HEK293 (cell line): ENCODE data around the gene CACTIN.

Source experiments
- CTCF ChIA-PET: fragments of 350-600 bp; formaldehyde crosslinking; extraction: SDS; loops from one replicate; lab custom pipeline; 2021; ENCODE audit warnings: antibody characterized with exemption; lab: Yijun Ruan, JAX
- POLR2A ChIA-PET: fragments of 300-600 bp; formaldehyde crosslinking; extraction: SDS; loops from one replicate; lab custom pipeline; 2020; ENCODE audit warnings: antibody characterized with exemption, inconsistent platforms; lab: Yijun Ruan, JAX
- H3K27ac ChIP-seq: fragments of 200-500 bp; sonication (Bioruptor generic); 2 replicates; pipeline ENCODE4 v1.5.1; 2014; ENCODE audit warnings: low read depth, low read length, control low read depth, inconsistent platforms; ENCODE audit errors: extremely low read depth
- H3K36me3 ChIP-seq, 2 experiments: fragments of 200-500 bp in 1 of 2; sonication (Bioruptor generic) in 1 of 2; 1 replicate in 1 of 2; 2 replicates in 1 of 2; pipeline ENCODE4 v1.5.1; 2014 to 2017; ENCODE audit warnings: inconsistent platforms in 2 of 2, low read length in 2 of 2; ENCODE audit not compliant: control insufficient read depth in 2 of 2, insufficient read depth in 1 of 2
- H3K4me1 ChIP-seq: fragments of 200-500 bp; sonication (Bioruptor generic); 2 replicates; pipeline ENCODE4 v1.5.1; 2014; ENCODE audit warnings: mild to moderate bottlenecking, low read length, inconsistent platforms; ENCODE audit not compliant: control insufficient read depth, insufficient read depth
- H3K4me3 ChIP-seq: 2 replicates; pipeline ENCODE4 v1.5.1; 2011; ENCODE audit warnings: low read depth, mild to moderate bottlenecking, control low read depth, low read length, moderate library complexity
- H3K9me3 ChIP-seq: fragments of 200-500 bp; sonication (Bioruptor generic); 2 replicates; pipeline ENCODE4 v1.5.1; 2014; ENCODE audit warnings: low read depth, low read length, inconsistent platforms; ENCODE audit not compliant: control insufficient read depth, insufficient read depth
- FEZF1 ChIP-seq: fragments of 450-650 bp; formaldehyde crosslinking; IDR thresholded peaks from 2 replicates; pipeline ENCODE4 v1.5.1; 2016; ENCODE audit warnings: missing biosample characterization, missing genetic modification characterization
- GLIS2 ChIP-seq: fragments of 450-650 bp; formaldehyde crosslinking; IDR thresholded peaks from 2 replicates; pipeline ENCODE4 v1.5.1; 2016; ENCODE audit warnings: missing biosample characterization, missing genetic modification characterization
- HIC1 ChIP-seq: fragments of 450-650 bp; formaldehyde crosslinking; IDR thresholded peaks from 2 replicates; pipeline ENCODE4 v1.5.1; 2016; ENCODE audit warnings: missing biosample characterization, missing genetic modification characterization
- HOXC10 ChIP-seq: sonication (generic); formaldehyde crosslinking; IDR thresholded peaks from 2 replicates; pipeline ENCODE4 v1.8.1; 2023; ENCODE audit warnings: mild to moderate bottlenecking, missing genetic modification reagents
- ZBTB20 ChIP-seq: fragments of 450-650 bp; formaldehyde crosslinking; IDR thresholded peaks from 2 replicates; pipeline ENCODE4 v1.5.1; 2016; ENCODE audit warnings: missing biosample characterization, missing genetic modification characterization
- ZBTB21 ChIP-seq: fragments of 450-650 bp; formaldehyde crosslinking; IDR thresholded peaks from 2 replicates; pipeline ENCODE4 v1.5.1; 2017; ENCODE audit warnings: missing biosample characterization, missing genetic modification characterization
- ZFP3 ChIP-seq: fragments of 450-650 bp; formaldehyde crosslinking; IDR thresholded peaks from 2 replicates; pipeline ENCODE4 v1.5.1; 2016; ENCODE audit warnings: low read depth, missing biosample characterization, missing genetic modification characterization
- ZNF112 ChIP-seq: fragments of 450-650 bp; formaldehyde crosslinking; IDR thresholded peaks from 2 replicates; pipeline ENCODE4 v1.5.0; 2017; ENCODE audit warnings: missing biosample characterization, missing genetic modification characterization
- ZNF140 ChIP-seq: fragments of 450-650 bp; formaldehyde crosslinking; IDR thresholded peaks from 2 replicates; pipeline ENCODE4 v1.5.1; 2016; ENCODE audit warnings: missing biosample characterization, missing genetic modification characterization
- ZNF354C ChIP-seq: fragments of 450-650 bp; formaldehyde crosslinking; IDR thresholded peaks from 2 replicates; pipeline ENCODE4 v1.5.1; 2016; ENCODE audit warnings: missing biosample characterization, missing genetic modification characterization, low read depth, borderline replicate concordance
- ZNF404 ChIP-seq: fragments of 450-650 bp; formaldehyde crosslinking; IDR thresholded peaks from 2 replicates; pipeline ENCODE4 v1.5.1; 2017; ENCODE audit warnings: missing biosample characterization, missing genetic modification characterization
- ZNF449 ChIP-seq: fragments of 450-650 bp; formaldehyde crosslinking; IDR thresholded peaks from 2 replicates; pipeline ENCODE4 v1.5.1; 2017; ENCODE audit warnings: missing biosample characterization, mild to moderate bottlenecking, missing genetic modification characterization, moderate library complexity
- ZNF510 ChIP-seq: fragments of 450-650 bp; formaldehyde crosslinking; IDR thresholded peaks from 2 replicates; pipeline ENCODE4 v1.5.1; 2018; ENCODE audit warnings: mild to moderate bottlenecking, missing genetic modification characterization, missing biosample characterization; ENCODE audit not compliant: insufficient replicate concordance
- ZNF610 ChIP-seq: fragments of 450-650 bp; formaldehyde crosslinking; IDR thresholded peaks from 2 replicates; pipeline ENCODE4 v1.5.1; 2016; ENCODE audit warnings: missing biosample characterization, missing genetic modification characterization, borderline replicate concordance
- ZNF664 ChIP-seq: fragments of 450-650 bp; formaldehyde crosslinking; IDR thresholded peaks from 2 replicates; pipeline ENCODE4 v1.5.1; 2016; ENCODE audit warnings: missing biosample characterization, missing genetic modification characterization
- ZNF768 ChIP-seq: fragments of 450-650 bp; formaldehyde crosslinking; IDR thresholded peaks from 2 replicates; pipeline ENCODE4 v1.5.1; 2018; ENCODE audit warnings: missing biosample characterization, mild to moderate bottlenecking, missing genetic modification characterization
- ZSCAN18 ChIP-seq: fragments of 450-650 bp; formaldehyde crosslinking; IDR thresholded peaks from 2 replicates; pipeline ENCODE4 v1.5.1; 2016; ENCODE audit warnings: missing biosample characterization, missing genetic modification characterization
- TF ChIP-seq, protein P1 (sequence below): fragments of 450-650 bp; formaldehyde crosslinking; IDR thresholded peaks from 2 replicates; pipeline ENCODE4 v1.5.1; 2016; ENCODE audit warnings: missing biosample characterization, missing genetic modification characterization

Gene CACTIN

DNA sequence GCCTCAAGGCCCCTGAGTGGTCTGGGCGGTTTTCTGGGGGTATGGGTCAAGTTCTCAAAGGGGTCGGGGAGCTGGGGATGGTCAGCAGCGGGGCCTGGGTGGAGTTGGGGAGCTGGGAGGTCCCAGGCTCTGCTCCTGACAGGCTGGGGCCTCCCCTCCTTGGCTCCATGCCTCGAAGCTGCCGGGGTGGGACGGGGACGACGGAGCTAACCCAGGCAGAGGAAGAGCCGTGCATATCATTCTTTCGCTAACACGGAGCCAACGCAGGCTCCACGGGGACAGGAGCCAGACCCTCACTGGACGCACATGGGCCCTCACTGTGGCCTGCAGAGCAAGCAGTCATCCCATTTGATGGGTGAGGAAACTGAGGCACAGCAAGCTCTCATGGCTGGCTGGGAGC lies 25.8 kb upstream of the CACTIN start (continued):
- TF ChIP-seq, protein P1, sequence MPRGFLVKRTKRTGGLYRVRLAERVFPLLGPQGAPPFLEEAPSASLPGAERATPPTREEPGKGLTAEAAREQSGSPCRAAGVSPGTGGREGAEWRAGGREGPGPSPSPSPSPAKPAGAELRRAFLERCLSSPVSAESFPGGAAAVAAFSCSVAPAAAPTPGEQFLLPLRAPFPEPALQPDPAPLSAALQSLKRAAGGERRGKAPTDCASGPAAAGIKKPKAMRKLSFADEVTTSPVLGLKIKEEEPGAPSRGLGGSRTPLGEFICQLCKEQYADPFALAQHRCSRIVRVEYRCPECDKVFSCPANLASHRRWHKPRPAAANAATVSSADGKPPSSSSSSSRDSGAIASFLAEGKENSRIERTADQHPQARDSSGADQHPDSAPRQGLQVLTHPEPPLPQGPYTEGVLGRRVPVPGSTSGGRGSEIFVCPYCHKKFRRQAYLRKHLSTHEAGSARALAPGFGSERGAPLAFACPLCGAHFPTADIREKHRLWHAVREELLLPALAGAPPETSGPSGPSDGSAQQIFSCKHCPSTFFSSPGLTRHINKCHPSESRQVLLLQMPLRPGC = no peak

DNA sequence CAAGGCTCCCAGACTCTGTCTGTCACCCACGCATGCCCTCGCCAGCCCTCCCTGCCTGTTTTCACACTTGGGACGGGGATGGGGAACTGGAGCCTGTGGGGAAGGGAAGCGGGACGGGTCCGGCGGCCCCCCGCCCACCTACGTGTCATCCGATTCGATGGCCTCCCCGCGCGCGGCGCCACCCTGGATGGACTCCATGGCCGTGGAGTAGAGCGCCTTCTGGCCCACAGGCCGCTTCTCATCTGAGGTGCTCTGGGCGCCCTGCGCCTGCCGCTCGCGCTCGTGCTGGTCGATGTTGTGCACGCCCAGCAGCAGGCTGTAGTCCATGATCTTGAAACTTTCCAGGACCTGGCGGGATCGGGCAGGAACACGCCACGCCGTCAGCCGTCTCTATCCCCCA lies 25.1 kb upstream of the CACTIN start:
- no peak overlapping the region for H3K27ac ChIP-seq
- ChIA-PET POLR2A (no interaction called here), CTCF (no interaction called here)
- H3K4me3 ChIP-seq = no peak overlapping the region
- no peaks in the 10 kb centered on the region for H3K4me1 ChIP-seq
- no peaks in the 10 kb centered on the region for H3K9me3 ChIP-seq
- TF ChIP-seq ZNF140 = no peak
- no peak for TF ChIP-seq ZNF664
- TF ChIP-seq, protein P1 = no peak
- no peak for TF ChIP-seq ZNF449 (tag by site-specific recombination)
- TF ChIP-seq ZBTB21 = no peak
- no peak for TF ChIP-seq ZNF354C (tag by site-specific recombination)
- no peak for TF ChIP-seq ZNF404
- no peak for TF ChIP-seq HOXC10 (CRISPR knock-in tag)
- no peak for TF ChIP-seq GLIS2 (tag by site-specific recombination)
- TF ChIP-seq ZNF768 (tag by site-specific recombination) = no peak
- no peak for TF ChIP-seq ZNF510
- TF ChIP-seq ZFP3 = no peak
- no peak for TF ChIP-seq ZNF610
- TF ChIP-seq FEZF1 = no peak
- no peak for TF ChIP-seq ZBTB20 (tag by site-specific recombination)
- TF ChIP-seq ZNF112 (tag by site-specific recombination) = no peak
- H3K36me3 ChIP-seq = peaks cover 0 to 39% of the 10 kb centered on the region in 2 experiments; a peak in 1 of 3 replicates

DNA sequence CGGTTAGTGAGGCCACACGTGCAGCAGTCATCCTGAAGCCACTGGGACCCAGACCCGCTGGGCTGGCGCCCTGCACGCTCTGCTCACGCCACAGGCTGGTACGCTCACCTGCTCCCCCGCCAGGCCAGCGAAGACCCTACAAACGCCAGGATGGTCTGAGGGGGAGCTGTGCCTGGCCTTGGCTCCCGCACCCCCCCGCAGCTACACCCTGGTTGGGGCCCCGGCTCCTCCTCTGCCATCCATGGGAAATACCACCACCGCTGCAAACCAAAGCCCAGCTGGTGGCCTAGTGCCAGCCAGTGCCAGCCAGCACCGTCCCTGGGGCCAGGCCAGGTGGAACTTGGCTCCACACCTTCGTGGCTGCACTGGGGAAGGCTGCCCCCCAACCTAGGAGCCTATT lies 23.3 kb upstream of the CACTIN start:
- Histone ChIP-seq H3K9me3 (no peaks in the 10 kb centered on the region), H3K4me3 (no peak overlapping the region), H3K4me1 (no peaks in the 10 kb centered on the region), H3K36me3 (peaks cover 0 to 45% of the 10 kb centered on the region in 2 experiments; a peak in 1 of 3 replicates), H3K27ac (no peak overlapping the region)
- ChIA-PET CTCF (no interaction called here), POLR2A (no interaction called here)
- peak; percentile 72 for TF ChIP-seq HIC1 (tag by site-specific recombination)
- no peak for TF ChIP-seq ZSCAN18 (tag by site-specific recombination)
